ENCODE measurements around the gene HOXC12.
A peak's percentile ranks its signal among the peaks of the same experiment; 100 is the strongest.

HOXC12 gene

DNA sequence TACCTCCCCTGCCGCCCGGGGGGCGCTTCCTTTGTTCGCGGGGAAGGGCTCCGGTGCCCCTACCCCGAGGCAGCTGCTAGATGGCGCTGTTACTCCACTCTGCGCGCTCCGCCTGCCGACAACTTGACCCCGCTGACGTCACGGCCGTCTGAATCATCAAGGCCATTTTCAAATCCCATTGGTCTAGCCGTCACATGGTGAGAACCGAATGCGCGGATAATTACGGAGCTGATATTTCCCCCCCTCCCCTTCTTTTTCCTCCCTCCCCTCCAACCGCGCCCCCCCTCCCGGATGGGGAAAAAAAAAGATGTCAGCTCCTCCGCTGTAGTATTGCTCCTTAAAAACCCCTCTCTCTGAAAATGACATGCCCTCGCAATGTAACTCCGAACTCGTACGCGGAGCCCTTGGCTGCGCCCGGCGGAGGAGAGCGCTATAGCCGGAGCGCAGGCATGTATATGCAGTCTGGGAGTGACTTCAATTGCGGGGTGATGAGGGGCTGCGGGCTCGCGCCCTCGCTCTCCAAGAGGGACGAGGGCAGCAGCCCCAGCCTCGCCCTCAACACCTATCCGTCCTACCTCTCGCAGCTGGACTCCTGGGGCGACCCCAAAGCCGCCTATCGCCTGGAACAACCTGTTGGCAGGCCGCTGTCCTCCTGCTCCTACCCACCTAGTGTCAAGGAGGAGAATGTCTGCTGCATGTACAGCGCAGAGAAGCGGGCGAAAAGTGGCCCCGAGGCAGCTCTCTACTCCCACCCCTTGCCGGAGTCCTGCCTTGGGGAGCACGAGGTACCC lies 30.4 kb downstream of the HOXC12 start, which contains the start of gene HOXC10:
HOXC10 (plus strand) TSS at position 246 of the 791 bp plus-strand sequence; CDS start at position 360, 114 bp downstream.
- DNase-seq (ENCODE audit: low spot score), result peak; percentile 91

GRCh38 chr12:53985692-53985993 lies 30.9 kb downstream of the HOXC12 start:
- DNase-seq (ENCODE audit: low spot score), result no peak

GRCh38 chr12:53985994-53986685 lies 31.4 kb downstream of the HOXC12 start:
- DNase-seq (ENCODE audit: low spot score), result no peak

DNA sequence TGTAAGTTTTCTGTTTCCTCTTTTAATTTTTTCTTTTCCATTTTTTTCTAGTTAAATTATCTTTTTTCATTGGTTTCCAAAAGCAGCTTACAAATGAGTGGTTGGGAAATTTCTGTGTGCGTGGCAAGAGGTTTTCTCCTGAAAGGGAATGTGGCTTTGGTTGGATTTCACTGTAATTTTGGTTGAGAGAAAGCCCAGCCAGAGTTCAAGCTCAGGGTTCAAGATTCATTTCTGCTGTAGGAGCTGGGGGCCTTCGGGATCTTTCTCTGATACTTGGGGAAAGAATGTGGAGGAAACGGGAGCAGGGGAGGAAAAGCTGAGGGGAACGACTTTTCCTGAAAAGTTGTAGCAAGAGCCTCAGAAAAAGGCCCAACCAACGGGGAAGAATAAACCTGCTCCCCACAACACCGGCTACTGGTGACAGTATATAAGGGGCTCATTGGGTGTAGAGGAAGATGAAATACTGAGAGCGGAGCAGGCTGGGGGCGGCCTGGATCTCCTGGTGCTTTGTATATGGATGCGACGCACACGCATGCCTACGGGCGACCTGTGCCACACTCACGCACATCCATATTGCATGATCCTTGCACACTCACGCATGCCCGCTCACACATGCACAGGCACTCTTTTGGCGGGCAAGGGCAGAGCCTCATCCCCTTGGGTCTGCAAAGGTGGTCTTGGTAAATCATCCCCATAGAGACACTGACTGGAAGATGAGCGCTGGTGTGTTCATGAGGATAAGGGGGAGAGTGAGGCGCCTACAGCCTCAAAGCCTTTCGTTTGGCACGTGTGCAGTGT lies 32.2 kb downstream of the HOXC12 start:
- no peak for DNase-seq (ENCODE audit: low spot score)

DNA sequence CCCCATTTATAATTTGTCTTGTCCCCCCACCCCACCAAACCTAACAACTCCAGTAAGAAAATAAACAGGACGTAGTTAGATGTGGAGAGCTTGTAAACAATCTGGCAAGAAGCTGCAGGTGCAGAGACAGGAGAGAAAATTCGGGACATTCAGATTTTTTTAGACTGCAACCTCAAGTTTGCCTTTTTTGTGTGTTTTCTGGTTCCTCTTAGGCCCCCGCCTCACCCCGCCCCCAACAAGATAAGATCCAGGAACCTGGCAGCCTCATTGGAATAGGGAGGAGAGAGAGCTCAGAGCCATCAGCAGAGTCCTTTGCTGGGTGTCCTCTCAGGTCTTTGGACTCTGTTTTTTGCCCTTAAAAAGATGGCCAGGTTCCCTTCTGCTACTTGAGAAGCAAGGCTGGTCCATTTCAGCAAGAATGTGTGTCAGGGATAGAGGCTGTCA lies 33.1 kb downstream of the HOXC12 start:
- no peak for DNase-seq (ENCODE audit: low spot score)

GRCh38 chr12:53988541-53989226 lies 34.0 kb downstream of the HOXC12 start:
- no peak for DNase-seq (ENCODE audit: low spot score)

GRCh38 chr12:53989227-53990113 lies 34.8 kb downstream of the HOXC12 start:
- DNase-seq (ENCODE audit: low spot score), result no peak

DNA sequence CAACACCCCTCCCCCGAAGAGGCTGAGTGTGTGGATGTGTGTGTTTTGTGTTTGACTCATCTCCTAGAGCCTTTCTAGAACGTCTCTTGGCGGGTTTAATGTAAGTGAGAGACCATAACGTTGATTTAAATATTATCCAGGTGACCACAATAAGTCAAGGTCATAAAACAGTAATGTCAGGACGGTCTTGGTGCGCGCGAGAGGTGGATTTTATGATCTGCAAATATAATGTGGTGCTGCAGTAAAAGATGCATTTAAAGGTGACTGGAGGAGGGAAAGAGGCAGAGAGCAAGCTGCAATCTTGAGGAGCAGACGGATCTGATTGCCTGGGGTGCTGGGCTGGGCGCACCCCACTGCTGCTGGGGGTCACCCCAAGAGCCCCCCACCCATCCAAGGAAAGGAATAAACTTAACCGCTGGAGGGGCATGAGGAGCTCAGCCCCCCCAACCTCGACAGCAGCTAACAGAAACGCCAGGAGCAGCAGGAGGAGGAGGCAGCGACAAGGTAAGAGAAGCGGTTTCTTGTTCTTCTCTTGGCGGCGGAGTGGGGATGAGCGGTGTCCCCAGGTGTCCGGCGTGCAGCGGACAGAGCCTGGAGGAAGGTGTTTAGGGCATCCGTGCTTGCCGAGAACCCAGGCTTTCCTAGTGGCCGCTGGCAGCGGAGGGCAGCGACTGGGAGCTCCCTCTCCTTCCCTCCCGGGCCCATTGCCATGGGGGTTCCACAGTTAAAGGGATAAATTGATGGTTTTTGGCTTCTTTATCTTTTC lies 35.8 kb downstream of the HOXC12 start:
- DNase-seq (ENCODE audit: low spot score), result no peak

DNA sequence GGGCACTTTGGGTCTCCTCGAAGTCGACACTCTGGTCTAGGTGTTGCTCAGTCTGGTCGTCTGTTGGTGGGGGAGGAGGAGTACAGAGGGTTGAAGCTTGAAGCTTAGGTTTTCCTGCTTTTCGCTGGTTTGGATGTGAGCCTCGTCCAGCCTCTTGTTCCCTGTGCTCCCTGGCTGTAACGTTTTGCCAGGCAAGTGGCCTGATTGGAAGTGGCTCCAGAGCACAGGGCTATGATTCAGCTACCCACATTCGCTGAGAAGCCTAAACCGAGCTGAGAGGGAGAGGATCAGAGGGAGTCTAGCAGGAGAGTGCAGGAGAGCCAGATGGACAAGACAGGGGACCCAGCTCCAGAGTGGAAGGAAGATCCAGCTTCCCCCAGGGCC lies 36.4 kb downstream of the HOXC12 start:
- DNase-seq (ENCODE audit: low spot score), result peak; percentile 79

- no peak for DNase-seq (ENCODE audit: low spot score)
Measured at GRCh38 chr12:53992377-53992889, 37.7 kb downstream of the HOXC12 start.

DNA sequence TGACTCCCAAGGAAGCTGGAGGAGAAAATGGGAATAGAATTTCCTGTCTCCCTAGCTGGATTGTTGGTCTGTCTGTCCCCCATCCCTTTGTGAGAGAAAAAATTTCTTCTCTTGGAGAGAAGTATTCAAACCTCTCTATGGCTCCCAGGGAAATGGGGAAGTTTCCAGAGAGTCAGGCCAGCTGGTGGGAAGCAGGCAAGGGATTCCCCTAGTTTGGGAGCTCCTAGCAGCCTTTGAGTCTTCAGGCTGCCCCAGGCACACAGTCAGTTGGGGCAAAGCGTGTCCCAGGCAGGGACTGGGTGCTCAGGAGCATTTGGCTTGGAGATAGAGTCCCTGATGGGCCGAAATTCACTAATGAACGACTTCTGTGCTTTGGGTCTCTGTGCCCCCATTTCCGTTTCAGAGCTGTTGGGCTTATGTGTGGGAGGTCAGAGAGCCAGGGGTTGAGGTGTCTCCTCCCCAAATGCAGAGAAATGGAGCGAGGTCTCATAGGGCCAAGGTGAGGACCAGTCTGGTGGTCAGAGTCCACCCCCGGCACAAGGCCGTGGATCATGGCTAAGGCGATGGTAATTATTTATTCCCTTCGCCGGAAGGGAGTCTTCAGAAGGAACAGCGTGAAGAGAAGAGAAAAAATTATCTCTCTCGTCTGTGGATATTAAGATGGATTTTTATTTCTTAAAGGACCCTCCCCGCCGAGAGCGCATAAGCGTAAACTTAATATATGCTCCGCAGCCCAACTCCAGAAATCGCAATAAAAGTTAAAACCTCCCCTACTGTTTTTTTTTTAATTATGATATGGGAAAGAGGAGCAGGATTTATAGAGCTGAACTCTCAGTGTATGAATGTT lies 38.7 kb downstream of the HOXC12 start:
- DNase-seq (ENCODE audit: low spot score), result no peak

GRCh38 chr12:53994009-53994263 lies 39.2 kb downstream of the HOXC12 start:
- no peak for DNase-seq (ENCODE audit: low spot score)

GRCh38 chr12:53994264-53995001 lies 39.7 kb downstream of the HOXC12 start:
- no peak for DNase-seq (ENCODE audit: low spot score)

DNA sequence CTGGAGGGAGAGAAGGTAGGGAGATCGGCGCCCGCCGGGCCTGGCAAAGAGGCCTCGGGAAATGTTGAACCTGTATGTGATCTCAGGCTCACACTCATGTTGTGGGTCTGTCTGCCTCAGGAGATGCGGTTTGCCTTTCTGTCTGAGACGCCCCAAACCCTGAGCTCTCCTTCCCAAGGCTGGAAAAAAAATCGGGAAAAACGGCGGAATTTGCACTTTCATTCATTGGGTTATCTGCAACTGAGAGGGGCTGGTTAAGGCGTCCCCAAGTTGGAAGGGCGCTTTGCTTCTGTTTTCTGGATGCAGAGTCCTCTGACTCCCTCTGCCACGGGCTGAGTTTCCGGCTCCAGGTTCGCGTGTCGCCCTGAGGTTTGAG lies 40.3 kb downstream of the HOXC12 start:
- no peak for DNase-seq (ENCODE audit: low spot score)

GRCh38 chr12:53995378-53996239 lies 40.9 kb downstream of the HOXC12 start:
- DNase-seq (ENCODE audit: low spot score), result peak; percentile 81

DNA sequence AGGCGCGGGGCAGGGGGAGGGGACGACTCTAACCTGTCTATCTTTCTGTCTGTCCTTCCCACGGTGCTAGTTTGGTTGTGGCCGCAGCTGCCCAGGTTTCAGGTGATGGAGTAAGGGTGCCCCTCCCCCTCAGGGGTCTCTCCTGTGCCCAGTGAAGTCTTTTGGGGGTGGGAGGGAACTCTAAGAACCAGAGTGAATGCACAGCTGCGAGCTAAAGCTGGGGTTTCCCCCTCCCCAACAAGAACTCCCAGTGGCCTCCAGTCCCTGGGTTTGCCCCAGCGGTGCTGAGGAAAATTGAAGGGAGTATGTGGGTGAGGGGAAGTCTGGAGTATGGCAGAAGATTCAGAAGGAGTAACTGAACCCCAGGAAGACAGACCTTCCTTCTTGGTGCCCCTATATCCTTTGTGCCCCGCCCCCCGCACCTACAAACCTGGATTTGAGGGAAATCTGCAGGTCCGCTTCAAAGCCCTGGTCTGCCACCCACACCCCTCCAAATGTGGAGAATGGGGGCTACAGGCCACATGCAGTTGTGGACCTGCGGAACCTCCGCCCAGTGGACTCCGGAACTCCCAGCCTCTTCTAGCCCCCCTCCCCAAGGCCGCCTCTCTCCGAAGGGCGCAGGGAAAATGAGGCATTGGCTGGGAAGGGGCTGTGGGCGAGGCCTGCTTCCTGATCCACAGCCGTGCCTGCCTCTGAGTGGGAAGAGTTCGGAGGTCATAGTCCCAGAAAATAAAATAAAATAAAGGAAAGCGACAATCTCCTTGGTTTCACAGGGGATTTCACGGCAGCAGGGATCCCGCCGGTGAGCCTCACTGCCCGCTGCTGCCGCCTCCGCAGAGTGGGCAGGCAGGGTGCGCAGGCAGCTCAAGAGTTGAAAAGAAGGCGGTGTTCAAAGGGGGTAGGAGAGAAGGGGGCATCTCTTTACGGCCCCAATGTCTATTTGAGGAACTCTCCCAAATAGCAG lies 41.8 kb downstream of the HOXC12 start:
- DNase-seq (ENCODE audit: low spot score), result no peak

Measured in GM03348 (cell line).